ENCODE measurements around the gene HLA-DOB. TPM values are rescaled to one million over a fixed set of nuclear protein-coding genes. Genes with fewer than 3 reads are reported as not detected.
A peak's percentile ranks its signal among the peaks of the same experiment; 100 is the strongest.

The HLA-DOB gene
- total RNA-seq, 4 donors from 2014 or later: 0.28 to 0.82 TPM; not detected in 2

DNA sequence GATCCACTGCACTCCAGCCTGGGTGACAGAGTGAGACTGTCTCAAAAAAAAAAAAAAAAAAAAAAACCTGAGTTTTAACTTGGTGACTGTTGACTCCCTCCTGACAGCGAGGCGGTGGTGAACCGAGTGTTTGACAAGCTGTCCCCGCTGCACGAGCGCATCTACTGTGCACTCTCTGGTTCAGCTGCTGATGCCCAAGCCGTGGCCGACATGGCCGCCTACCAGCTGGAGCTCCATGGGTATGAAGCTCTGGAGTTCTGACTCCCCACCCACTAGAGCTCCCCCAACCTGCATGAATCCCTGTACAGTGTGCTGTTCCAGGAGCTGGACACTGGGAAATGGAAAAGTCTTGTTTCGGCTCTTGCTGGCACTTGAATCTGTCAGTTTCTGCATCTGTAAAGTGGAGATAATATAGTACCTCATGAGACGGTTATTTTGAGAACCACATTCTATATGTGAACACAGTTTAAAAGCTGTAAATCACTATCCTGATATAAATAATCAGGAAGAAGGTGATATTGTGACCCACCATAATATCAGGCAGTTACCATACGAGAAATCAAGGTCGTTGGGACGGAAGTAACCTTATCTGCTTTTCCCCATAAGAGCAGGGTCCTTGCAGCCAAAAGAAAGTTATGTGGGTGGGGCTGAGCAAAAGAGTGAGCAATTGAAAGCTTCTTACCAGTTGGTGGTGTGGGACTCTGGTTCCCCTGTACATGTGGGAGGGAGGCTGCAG, 40.5 kb upstream of the HLA-DOB start:
- Histone ChIP-seq H3K4me3 (no peak overlapping the region), H3K4me1 (no peaks in the 10 kb centered on the region), H3K36me3 (no peaks in the 10 kb centered on the region), H3K27me3 (no peaks in the 10 kb centered on the region), H3K27ac (no peak overlapping the region), H3K9me3 (no peaks in the 10 kb centered on the region)
- DNase-seq: no peak
- intact Hi-C loops (cut with DNase I; ENCODE audit: low total_unique reads): no loop called here
- TF ChIP-seq POLR2A (IDR thresholded peaks at IDR 0.05): no peak
- TF ChIP-seq, protein P1, sequence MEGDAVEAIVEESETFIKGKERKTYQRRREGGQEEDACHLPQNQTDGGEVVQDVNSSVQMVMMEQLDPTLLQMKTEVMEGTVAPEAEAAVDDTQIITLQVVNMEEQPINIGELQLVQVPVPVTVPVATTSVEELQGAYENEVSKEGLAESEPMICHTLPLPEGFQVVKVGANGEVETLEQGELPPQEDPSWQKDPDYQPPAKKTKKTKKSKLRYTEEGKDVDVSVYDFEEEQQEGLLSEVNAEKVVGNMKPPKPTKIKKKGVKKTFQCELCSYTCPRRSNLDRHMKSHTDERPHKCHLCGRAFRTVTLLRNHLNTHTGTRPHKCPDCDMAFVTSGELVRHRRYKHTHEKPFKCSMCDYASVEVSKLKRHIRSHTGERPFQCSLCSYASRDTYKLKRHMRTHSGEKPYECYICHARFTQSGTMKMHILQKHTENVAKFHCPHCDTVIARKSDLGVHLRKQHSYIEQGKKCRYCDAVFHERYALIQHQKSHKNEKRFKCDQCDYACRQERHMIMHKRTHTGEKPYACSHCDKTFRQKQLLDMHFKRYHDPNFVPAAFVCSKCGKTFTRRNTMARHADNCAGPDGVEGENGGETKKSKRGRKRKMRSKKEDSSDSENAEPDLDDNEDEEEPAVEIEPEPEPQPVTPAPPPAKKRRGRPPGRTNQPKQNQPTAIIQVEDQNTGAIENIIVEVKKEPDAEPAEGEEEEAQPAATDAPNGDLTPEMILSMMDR (IDR thresholded peaks at IDR 0.05): no peak

DNA sequence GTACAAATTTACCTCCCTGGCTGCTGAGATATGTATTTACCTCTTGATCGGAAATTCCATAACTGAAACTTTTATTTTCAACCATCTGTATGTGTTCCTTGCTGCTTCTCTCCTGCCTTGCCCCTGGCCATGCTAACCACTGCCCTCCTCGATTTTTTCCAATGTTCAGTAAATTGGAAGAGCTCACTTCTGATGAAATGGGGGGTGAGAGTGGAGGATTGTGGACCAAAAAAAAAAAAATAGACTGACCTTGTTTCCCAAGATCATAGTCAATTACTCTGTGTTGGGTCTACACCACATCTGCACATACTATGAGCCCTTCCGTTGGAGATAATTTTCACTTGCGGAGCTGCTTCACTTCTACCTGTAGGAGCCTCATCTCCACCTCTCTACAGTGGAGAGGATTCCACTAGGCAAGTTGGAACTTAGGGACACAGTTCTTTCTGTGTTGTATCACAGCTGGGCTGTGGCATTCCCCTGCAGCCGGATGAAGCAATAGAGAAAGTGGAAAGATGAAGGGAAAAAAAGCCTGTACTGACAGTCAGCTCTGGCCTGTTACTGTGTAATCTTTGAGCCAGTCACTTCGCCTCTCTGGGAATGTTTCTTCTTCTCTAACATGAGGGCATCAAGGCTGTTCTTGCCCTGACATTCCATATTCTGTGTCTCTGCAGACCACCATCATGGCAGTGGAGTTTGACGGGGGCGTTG, 38.8 kb upstream of the HLA-DOB start:
- Histone ChIP-seq H3K4me1 (peaks cover 7 to 9% of the 10 kb centered on the region in 2 donors), H3K4me3 (no peak overlapping the region), H3K27ac (peak overlapping the region; percentile 97 to 99), H3K9me3 (no peaks in the 10 kb centered on the region), H3K27me3 (no peaks in the 10 kb centered on the region), H3K36me3 (no peaks in the 10 kb centered on the region)
- no peak for TF ChIP-seq POLR2A (IDR thresholded peaks at IDR 0.05)
- TF ChIP-seq, protein P1 (IDR thresholded peaks at IDR 0.05): no peak
- intact Hi-C loops (cut with DNase I; ENCODE audit: low total_unique reads): no loop called here
- DNase-seq: no peak

DNA sequence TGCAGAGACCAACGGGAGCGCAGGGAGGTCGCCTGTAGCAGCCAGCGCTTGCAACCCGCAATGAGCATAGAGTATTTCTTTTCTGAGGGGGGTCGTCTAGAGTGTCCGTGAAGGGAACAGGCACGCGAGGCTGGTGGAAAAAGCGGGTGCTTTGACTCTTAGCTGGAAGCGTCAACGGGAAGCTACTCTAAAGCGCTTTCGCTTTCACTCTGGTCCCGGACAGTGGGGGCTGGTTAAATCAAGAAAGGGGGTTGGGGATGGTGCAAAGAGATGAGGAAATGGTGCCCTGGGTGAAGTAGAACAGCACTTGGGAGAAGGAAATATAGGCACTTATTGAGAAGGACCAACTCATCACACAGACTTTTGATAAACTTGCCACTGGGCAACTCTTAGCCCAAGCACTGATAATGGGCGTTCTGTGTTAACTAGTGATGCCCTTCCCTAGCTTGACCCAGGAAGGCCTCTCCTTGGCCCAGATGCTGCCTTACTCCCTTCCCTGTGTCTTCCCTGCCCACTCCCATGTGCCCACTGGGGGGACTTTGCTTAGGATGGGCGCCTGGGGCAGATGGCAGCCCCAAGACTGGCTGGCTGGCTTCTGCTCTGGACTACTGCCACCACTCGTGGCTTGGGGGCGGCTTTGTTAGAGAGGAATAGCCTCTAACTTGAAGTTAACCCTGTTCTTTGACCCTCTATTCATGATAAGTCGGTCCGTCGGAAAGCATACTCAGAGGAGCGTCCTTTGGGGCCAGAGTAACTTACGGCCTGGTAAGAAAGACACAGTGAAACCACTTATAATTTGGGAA, 37.8 kb upstream of the HLA-DOB start:
- Histone ChIP-seq H3K27me3 (no peaks in the 10 kb centered on the region), H3K36me3 (no peaks in the 10 kb centered on the region), H3K4me1 (peaks cover 7 to 9% of the 10 kb centered on the region in 2 donors), H3K4me3 (peak overlapping the region; percentile 61 to 87), H3K27ac (peak overlapping the region; percentile 97 to 99), H3K9me3 (no peaks in the 10 kb centered on the region)
- TF ChIP-seq, protein P1 (IDR thresholded peaks at IDR 0.05): no peak
- no peak for TF ChIP-seq POLR2A (IDR thresholded peaks at IDR 0.05)
- intact Hi-C loops (cut with DNase I; ENCODE audit: low total_unique reads): no loop called here
- peak; percentile 47 to 65 for DNase-seq

DNA sequence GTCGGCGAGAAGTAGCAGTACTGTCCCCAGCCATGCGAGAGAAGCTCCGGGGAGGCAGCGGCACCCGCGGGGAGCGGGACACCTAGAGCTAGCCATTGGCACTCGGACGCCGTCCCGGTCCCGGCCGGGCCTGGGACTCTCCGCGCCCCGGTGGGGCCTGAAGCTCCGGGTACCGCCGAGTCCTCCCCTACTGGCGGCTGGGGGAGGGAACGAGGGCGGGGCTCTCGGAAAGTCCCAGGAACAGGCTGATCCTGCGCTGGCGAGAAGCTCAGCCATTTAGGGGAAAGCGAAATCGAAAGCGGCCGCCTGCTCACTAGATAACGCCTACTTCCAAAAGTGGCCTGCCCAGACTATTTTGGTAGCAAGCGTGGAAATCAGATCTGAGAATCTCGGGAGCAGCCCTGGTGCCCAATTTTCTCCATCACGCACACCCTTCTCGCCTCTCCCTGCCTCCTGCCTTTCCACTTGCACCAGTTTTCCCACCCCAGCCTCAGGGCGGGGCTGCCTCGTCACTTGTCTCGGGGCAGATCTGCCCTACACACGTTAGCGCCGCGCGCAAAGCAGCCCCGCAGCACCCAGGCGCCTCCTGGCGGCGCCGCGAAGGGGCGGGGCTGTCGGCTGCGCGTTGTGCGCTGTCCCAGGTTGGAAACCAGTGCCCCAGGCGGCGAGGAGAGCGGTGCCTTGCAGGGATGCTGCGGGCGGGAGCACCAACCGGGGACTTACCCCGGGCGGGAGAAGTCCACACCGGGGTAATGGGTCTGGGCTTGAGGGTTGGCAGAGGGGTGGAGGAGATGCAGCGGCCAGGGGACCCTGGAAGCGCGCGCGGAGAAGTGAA, 37.0 kb upstream of the HLA-DOB start, which contains the start of the genes PSMB9 and TAP1:
Gene PSMB9 (plus strand): TSS at position 652 of the 835 bp plus-strand sequence. CDS start 38 bp downstream, at position 690.
Gene TAP1 (minus strand): TSS at position 164 of the 835 bp plus-strand sequence. CDS start 68 bp downstream, at position 96.
- H3K4me3 ChIP-seq: peak within 1 kb of the TSS; percentile 61 to 87
- TF ChIP-seq, protein P1 (IDR thresholded peaks at IDR 0.05): peak; percentile 88 to 95 (median 92)
- peak; percentile 94 for TF ChIP-seq POLR2A (IDR thresholded peaks at IDR 0.05)
- DNase-seq: peak; percentile 95 to 97
- intact Hi-C loops (cut with DNase I; ENCODE audit: low total_unique reads): no loop called here
- peak within 1 kb of the TSS; percentile 97 to 99 for H3K27ac ChIP-seq
- no peaks in the 10 kb centered on the region for H3K36me3 ChIP-seq
- H3K4me1 ChIP-seq: peaks cover 7 to 9% of the 10 kb centered on the region in 2 donors
- no peaks in the 10 kb centered on the region for H3K9me3 ChIP-seq
- no peaks in the 10 kb centered on the region for H3K27me3 ChIP-seq

All from uterus (tissue), 4 donors.